K562 (cell line): ENCODE results near the gene HHATL. TPM values are rescaled to one million over a fixed set of nuclear protein-coding genes. Genes with fewer than 3 reads are reported as not detected.
A peak's percentile ranks its signal among the peaks of the same experiment; 100 is the strongest.

Experiments
- BCOR ChIP-seq: fragments of 450-650 bp; IDR thresholded peaks from 2 replicates; pipeline ENCODE4 v1.6.1; 2016
- CSDE1 ChIP-seq, 2 experiments: fragments of 450-650 bp; IDR thresholded peaks; 2 replicates each; pipeline ENCODE4 v1.6.1; 2016; ENCODE audit warnings: mild to moderate bottlenecking in 1 of 2
- ELF1 ChIP-seq: fragments of 200-800 bp; sonication (Bioruptor generic); IDR thresholded peaks from 2 replicates; pipeline ENCODE4 v1.6.1; 2016; ENCODE audit warnings: missing genetic modification characterization, missing compliant biosample characterization
- ESRRA ChIP-seq: fragments of 450-650 bp; IDR thresholded peaks from 2 replicates; pipeline ENCODE4 v1.6.1; 2014; ENCODE audit warnings: low read depth, mild to moderate bottlenecking, moderate library complexity, borderline replicate concordance
- FOXA3 ChIP-seq, 2 experiments: fragments of 450-650 bp in 1 of 2; sonication (generic) in 1 of 2; formaldehyde crosslinking; IDR thresholded peaks in 1 of 2; conservative IDR thresholded peaks in 1 of 2; 2 replicates each; pipeline versions ENCODE4 v1.4.0 to v1.8.0; 2020 to 2022; ENCODE audit warnings: mild to moderate bottlenecking in 2 of 2, missing genetic modification reagents in 1 of 2
- KDM1A ChIP-seq, 2 experiments: fragments of 450-650 bp; IDR thresholded peaks; 2 replicates each; pipeline ENCODE4 v1.6.1; 2016; ENCODE audit warnings: mild to moderate bottlenecking in 2 of 2
- L3MBTL2 ChIP-seq: fragments of 450-650 bp; IDR thresholded peaks from 2 replicates; pipeline ENCODE4 v1.6.1; 2016; ENCODE audit warnings: mild to moderate bottlenecking, moderate library complexity
- MAZ ChIP-seq, 2 experiments: fragments of 450-650 bp in 1 of 2; sonication (generic) in 1 of 2; formaldehyde crosslinking; IDR thresholded peaks in 1 of 2; conservative IDR thresholded peaks in 1 of 2; 2 replicates each; pipeline versions ENCODE4 v1.4.0 to v1.5.0; 2020; ENCODE audit warnings: mild to moderate bottlenecking in 1 of 2, missing genetic modification reagents in 1 of 2
- MEIS2 ChIP-seq: fragments of 450-650 bp; IDR thresholded peaks from 2 replicates; pipeline ENCODE4 v1.6.1; 2014; ENCODE audit warnings: mild to moderate bottlenecking; ENCODE audit not compliant: partially characterized antibody
- NFYB ChIP-seq: IDR thresholded peaks from 2 replicates; pipeline ENCODE4 v1.6.1; 2011; ENCODE audit warnings: mild to moderate bottlenecking, moderate library complexity; ENCODE audit not compliant: insufficient read length; ENCODE audit errors: extremely low read depth
- NRF1 ChIP-seq, 2 experiments: fragments of 450-650 bp; IDR thresholded peaks in 1 of 2; conservative IDR thresholded peaks in 1 of 2; 2 replicates each; pipeline ENCODE4 v1.6.1; 2014; ENCODE audit warnings: mild to moderate bottlenecking in 2 of 2
- PHF8 ChIP-seq: fragments of 200-600 bp; sonication (generic); IDR thresholded peaks from 2 replicates; pipeline ENCODE4 v1.6.1; 2012; ENCODE audit warnings: mixed run types, mild to moderate bottlenecking, inconsistent platforms, low read length, moderate library complexity, borderline replicate concordance
- POLR2A ChIP-seq: fragments of 450-650 bp; conservative IDR thresholded peaks from 2 replicates; pipeline ENCODE4 v1.6.1; 2016
- TEAD1 ChIP-seq, 2 experiments: fragments of 450-650 bp in 1 of 2; sonication (generic) in 1 of 2; formaldehyde crosslinking; IDR thresholded peaks; 2 replicates each; pipeline versions ENCODE4 v1.4.0 to v1.8.0; 2020 to 2022; ENCODE audit warnings: mild to moderate bottlenecking in 2 of 2, missing genetic modification reagents in 1 of 2
- TEAD4 ChIP-seq, 2 experiments: sonication (generic) in 1 of 2; formaldehyde crosslinking in 1 of 2; IDR thresholded peaks; 2 replicates each; pipeline versions ENCODE4 v1.6.1 to v1.8.0; 2012 to 2022; ENCODE audit warnings: borderline replicate concordance in 1 of 2, inconsistent platforms in 1 of 2, low read length in 1 of 2, mild to moderate bottlenecking in 1 of 2, missing genetic modification reagents in 1 of 2
- U2AF1 ChIP-seq: fragments of 200-400 bp; formaldehyde crosslinking; optimal IDR thresholded peaks from 2 replicates; pipeline ENCODE3; 2017; ENCODE audit warnings: mild to moderate bottlenecking, low read depth, low read length, moderate library complexity
- XRCC5 ChIP-seq: fragments of 200-400 bp; formaldehyde crosslinking; IDR thresholded peaks from 2 replicates; pipeline ENCODE4 v1.6.1; 2017; ENCODE audit warnings: low read depth, mild to moderate bottlenecking, low read length
- YBX1 ChIP-seq: fragments of 450-650 bp; IDR thresholded peaks from 2 replicates; pipeline ENCODE4 v1.7.1; 2016; ENCODE audit warnings: mild to moderate bottlenecking
- YY1 ChIP-seq, 3 experiments: IDR thresholded peaks; 2 replicates each; pipeline ENCODE4 v1.6.1; 2011; ENCODE audit warnings: low read length in 2 of 3, mild to moderate bottlenecking in 2 of 3, moderate library complexity in 2 of 3, borderline replicate concordance in 1 of 3, control low read depth in 1 of 3, low read depth in 1 of 3; ENCODE audit not compliant: insufficient read depth in 3 of 3, insufficient replicate concordance in 2 of 3, control insufficient read depth in 1 of 3, insufficient read length in 1 of 3; ENCODE audit errors: extremely low read depth in 1 of 3
- ZNF408 ChIP-seq: fragments of 250-450 bp; sonication (Bioruptor Pico); IDR thresholded peaks from 2 replicates; pipeline ENCODE4 v1.4.0; 2020; ENCODE audit warnings: low read depth, mild to moderate bottlenecking, moderate library complexity
- polyA plus RNA-seq, 8 experiments: library from polyadenylated mRNA; depleted of rRNA in 4 of 8; stranded (reverse) in 5 of 8; unstranded in 3 of 8; fragments of >200 nt; fragmentation: Nextera tagmentation in 2 of 8; fragmentation: Illumina TruSeq in 1 of 8; extraction: Ambion mirVana in 2 of 8; extraction: Trizol in 1 of 8; gene quantifications; 2 replicates each; pipeline versions ENCODE4 v1.2.1 to v1.2.3, GENCODE V29; 2011 to 2014; ENCODE audit warnings: inconsistent platforms in 1 of 8, missing spikeins in 1 of 8
- total RNA-seq, 7 experiments: library from RNA; depleted of rRNA in 6 of 7; stranded (reverse); fragments of >200 nt in 6 of 7; fragmentation: Illumina TruSeq in 2 of 7; extraction: Trizol in 2 of 7; gene quantifications; 2 replicates each; pipeline versions ENCODE4 v1.2.1 to v1.2.3, GENCODE V29; 2011 to 2021; ENCODE audit warnings: low replicate concordance in 1 of 7
- TF ChIP-seq, protein P1 (sequence below), 2 experiments: fragments of 450-650 bp in 1 of 2; sonication (generic) in 1 of 2; formaldehyde crosslinking in 1 of 2; IDR thresholded peaks in 1 of 2; conservative IDR thresholded peaks in 1 of 2; 2 replicates each; pipeline versions ENCODE4 v1.6.1 to v1.8.1; 2016 to 2023; ENCODE audit warnings: mild to moderate bottlenecking in 2 of 2, moderate library complexity in 2 of 2, inconsistent platforms in 1 of 2, missing genetic modification reagents in 1 of 2
- TF ChIP-seq, protein P2 (sequence below): fragments of 250-450 bp; sonication (Bioruptor Pico); IDR thresholded peaks from 2 replicates; pipeline ENCODE4 v1.8.0; 2021; ENCODE audit warnings: moderate library complexity, mild to moderate bottlenecking, inconsistent platforms
- TF ChIP-seq, protein P3 (sequence below): fragments of 250-450 bp; sonication (Bioruptor Pico); IDR thresholded peaks from 2 replicates; pipeline ENCODE4 v1.5.0; 2022; ENCODE audit warnings: mild to moderate bottlenecking

The HHATL gene
- total and polyA plus RNA-seq, 9 of the 15 experiments (the other 6 are each of a cell fraction or from before 2014, with no cell fraction given), result not detected

DNA sequence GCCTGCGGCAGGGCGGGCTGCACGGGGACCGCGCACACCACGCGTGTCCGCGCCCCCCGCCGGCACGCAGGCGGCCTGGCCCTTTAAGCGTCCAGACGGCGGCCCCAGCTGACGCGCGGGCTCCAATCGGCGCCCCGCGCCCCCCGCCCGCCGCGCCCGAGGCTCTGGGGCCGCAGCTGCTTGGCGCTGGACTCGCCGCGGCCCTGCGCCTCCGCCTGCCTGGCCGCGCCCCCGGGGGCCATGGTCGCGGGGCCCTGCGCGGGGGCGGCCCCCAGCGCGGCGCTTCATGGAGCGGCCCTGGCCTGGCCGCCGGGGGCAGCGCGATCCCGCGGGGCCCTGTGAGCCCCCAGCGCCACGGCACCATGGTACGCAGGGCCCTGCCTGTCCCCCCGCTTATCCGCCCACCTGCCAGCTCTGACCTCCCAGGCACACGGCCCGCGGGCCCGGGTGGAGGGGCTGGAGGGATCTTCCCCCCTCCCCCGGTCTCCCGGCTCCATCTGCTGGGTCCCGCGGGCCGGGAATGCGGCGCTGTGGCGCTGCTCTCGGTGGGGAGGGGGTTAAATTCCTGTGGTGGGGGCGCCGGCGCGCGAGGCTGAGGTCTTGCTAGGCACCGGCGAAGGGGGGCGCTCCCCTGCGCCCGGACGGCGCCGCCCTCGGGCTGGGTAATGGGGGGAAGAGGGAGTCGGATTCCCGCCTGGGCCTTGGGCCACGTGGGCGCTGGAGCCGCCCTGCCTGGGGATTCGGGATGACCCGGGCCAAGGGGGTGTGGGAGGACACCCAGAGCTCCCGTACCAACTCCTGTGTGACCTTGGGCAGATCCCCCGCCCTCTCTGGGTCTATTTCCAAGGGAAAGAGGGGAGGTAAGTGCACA lies 48.0 kb downstream of the HHATL start (continued):
- TF ChIP-seq, protein P1, sequence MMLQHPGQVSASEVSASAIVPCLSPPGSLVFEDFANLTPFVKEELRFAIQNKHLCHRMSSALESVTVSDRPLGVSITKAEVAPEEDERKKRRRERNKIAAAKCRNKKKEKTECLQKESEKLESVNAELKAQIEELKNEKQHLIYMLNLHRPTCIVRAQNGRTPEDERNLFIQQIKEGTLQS (IDR thresholded peaks at IDR 0.05), result no peak
- TF ChIP-seq, protein P1 (CRISPR knock-in tag; conservative IDR thresholded peaks at IDR 0.05), result no peak
- TF ChIP-seq CSDE1 (IDR thresholded peaks at IDR 0.05), result no peak
- TF ChIP-seq YY1 (IDR thresholded peaks at IDR 0.05; ENCODE audit: borderline replicate concordance in 1 of 3, control insufficient read depth in 1 of 3, extremely low read depth in 1 of 3, insufficient read depth in 3 of 3, insufficient read length in 1 of 3, insufficient replicate concordance in 2 of 3, low read depth in 1 of 3, low read length in 2 of 3), result peak in 2 of 3 experiments; percentile 53 to 80
- TF ChIP-seq YBX1, result no peak
- TF ChIP-seq, protein P2, sequence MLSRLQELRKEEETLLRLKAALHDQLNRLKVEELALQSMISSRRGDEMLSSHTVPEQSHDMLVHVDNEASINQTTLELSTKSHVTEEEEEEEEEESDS (CRISPR knock-in tag), result no peak
- TF ChIP-seq ZNF408, result no peak
- TF ChIP-seq U2AF1, result peak; percentile 43
- TF ChIP-seq PHF8, result peak; percentile 58; the same call in 1 of the 2 replicates
- peak; percentile 55 for TF ChIP-seq TEAD4 (IDR thresholded peaks at IDR 0.05; ENCODE audit: low read length)
- TF ChIP-seq TEAD4 (CRISPR knock-in tag; IDR thresholded peaks at IDR 0.05; ENCODE audit: borderline replicate concordance), result peak; percentile 28; the same call in 1 of the 2 replicates
- TF ChIP-seq L3MBTL2, result peak; percentile 94
- peak; percentile 61 for TF ChIP-seq NFYB
- 0 out of 2 replicates have a peak, but pooled peaks have one; percentile 25 for TF ChIP-seq POLR2A
- peak; percentile 95 to 97 for TF ChIP-seq MAZ (CRISPR knock-in tag; conservative IDR thresholded peaks at IDR 0.05 in 1 of 2, IDR thresholded peaks at IDR 0.05 in 1 of 2)
- TF ChIP-seq ELF1, result no peak; the same call in 1 of the 2 replicates
- peak; percentile 81 for TF ChIP-seq BCOR
- 0 out of 2 replicates have a peak, but pooled peaks have one; percentile 28 for TF ChIP-seq XRCC5
- TF ChIP-seq KDM1A (IDR thresholded peaks at IDR 0.05), result 0 out of 4 replicates have a peak, but pooled peaks of 1 of the 2 experiments have one; percentile 22
- no peak for TF ChIP-seq FOXA3 (CRISPR knock-in tag; conservative IDR thresholded peaks at IDR 0.05 in 1 of 2, IDR thresholded peaks at IDR 0.05 in 1 of 2)
- no peak for TF ChIP-seq MEIS2
- peak; percentile 93 to 97 for TF ChIP-seq TEAD1 (CRISPR knock-in tag; IDR thresholded peaks at IDR 0.05)
- TF ChIP-seq NRF1 (conservative IDR thresholded peaks at IDR 0.05 in 1 of 2, IDR thresholded peaks at IDR 0.05 in 1 of 2), result peak; percentile 33; a peak in 3 of 4 replicates
- TF ChIP-seq, protein P3, sequence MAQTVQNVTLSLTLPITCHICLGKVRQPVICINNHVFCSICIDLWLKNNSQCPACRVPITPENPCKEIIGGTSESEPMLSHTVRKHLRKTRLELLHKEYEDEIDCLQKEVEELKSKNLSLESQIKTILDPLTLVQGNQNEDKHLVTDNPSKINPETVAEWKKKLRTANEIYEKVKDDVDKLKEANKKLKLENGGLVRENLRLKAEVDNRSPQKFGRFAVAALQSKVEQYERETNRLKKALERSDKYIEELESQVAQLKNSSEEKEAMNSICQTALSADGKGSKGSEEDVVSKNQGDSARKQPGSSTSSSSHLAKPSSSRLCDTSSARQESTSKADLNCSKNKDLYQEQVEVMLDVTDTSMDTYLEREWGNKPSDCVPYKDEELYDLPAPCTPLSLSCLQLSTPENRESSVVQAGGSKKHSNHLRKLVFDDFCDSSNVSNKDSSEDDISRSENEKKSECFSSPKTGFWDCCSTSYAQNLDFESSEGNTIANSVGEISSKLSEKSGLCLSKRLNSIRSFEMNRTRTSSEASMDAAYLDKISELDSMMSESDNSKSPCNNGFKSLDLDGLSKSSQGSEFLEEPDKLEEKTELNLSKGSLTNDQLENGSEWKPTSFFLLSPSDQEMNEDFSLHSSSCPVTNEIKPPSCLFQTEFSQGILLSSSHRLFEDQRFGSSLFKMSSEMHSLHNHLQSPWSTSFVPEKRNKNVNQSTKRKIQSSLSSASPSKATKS, result no peak
- TF ChIP-seq ESRRA, result peak; percentile 47; the same call in 1 of the 2 replicates
